Amniotic epithelial cell (primary cell): Measurements from ENCODE around the gene NUBPL.
A peak's percentile ranks its signal among the peaks of the same experiment; 100 is the strongest.
"Not testable (repeated sequence)": the region's sequence is repeated elsewhere in the genome, so short reads cannot be mapped to it uniquely, and the experiment has no call there.

Source experiments
- DNase-seq: peaks from one replicate; pipeline ENCODE4 v3.0.0-alpha.2; 2010; ENCODE audit warnings: low read depth

Gene NUBPL

DNA sequence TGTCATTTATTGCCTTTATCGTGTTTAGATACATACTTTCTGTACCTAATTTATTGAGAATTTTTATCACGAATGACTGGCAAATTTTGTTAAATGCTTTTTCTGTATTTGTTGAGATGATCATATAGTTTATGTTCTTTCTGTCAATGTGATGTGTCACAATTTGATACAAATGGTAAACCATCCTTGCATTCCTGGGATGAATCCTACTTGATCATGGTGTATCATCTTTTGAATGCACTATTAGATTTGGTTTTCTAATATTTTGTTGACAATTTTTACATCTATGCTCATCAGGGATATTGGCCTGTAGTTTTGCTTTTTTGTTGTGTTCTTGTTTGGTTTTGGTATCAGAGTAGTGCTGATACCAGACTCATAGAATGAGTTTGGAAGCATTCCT is 185.1 kb downstream of the NUBPL start:
- DNase-seq: peak; percentile 11

- no peak for DNase-seq
These were observed 188.1 kb downstream of the NUBPL start for GRCh38 chr14:31749275-31749674.

DNA sequence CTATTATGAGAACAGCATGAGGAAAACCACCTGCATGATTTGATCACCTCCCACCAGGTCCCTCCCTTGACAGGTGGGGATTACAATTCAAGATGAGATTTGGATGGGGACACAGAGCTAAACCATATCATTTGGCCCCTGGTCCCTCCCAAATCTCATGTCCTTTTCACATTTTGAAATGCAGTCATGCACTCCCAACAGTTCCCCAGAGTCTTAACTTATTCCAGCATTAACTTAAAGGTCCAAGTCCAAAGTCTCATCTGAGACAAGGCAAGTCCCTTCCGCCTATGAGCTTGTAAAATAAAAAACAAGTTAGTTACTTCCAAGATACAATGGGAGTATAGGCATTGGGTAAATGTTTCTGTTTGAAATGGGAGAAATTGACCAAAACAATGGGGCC is 189.8 kb downstream of the NUBPL start:
- DNase-seq: not testable (repeated sequence)

DNA sequence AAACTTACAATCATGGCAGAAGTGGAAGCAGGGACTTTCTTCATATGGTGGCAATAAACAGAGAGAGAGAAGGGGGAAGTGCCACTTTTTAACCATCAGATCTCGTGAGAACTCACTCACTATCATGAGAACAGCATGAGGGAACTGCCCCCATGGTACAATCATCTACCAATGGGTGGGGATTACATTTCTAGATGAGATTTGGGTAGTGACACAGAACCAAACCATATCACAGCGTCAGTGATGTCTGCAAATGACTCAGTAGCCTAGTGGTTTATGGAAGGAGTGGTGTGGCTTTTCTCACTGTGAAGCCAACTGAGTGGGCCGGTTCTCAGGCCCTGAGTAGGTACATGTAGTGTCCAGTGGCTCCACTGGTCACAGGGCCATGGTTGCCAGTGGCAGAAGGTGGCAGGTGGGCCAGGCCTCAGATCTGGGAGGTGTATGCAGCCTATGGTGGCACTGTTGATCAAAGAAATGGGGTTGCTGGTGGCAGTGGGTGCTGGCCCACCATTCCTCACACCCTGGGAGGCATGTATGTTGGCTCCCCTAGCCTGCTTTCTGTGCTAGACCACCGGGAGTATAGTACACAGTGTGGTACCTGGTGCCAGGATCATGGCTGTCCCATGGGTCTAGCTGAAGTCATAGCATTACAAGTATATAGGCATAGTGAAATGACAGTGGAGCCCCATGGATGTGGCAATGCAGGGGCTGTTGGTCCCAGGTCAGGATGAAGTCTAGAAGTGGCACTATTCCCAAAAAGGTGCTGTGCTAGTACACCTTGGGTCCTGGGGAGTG is 191.9 kb downstream of the NUBPL start:
- DNase-seq: no peak

DNA sequence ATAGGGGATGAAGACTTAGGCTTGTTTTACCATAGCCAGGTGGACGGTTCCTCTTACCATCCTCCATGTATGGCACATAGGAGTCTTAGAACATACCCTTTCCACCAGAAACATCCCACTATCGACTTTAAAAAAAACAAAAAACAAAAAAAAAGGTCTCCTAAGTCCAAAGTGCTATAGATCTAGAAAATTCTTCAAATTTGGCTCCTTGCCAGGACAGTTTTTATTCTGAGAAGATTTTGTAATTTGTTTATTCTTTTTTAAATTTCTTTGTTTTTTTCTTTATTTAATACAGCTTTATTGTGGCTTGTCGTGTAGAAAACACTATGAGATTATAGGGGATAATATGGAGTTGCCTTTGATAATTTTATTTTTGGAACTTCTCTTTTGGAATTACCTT is 197.7 kb downstream of the NUBPL start:
- no peak for DNase-seq

- DNase-seq: no peak
These were observed 199.1 kb downstream of the NUBPL start for GRCh38 chr14:31760277-31760676.

- no peak for DNase-seq
These were observed 200.1 kb downstream of the NUBPL start for GRCh38 chr14:31761325-31761724.

- no peak for DNase-seq
These were observed 201.8 kb downstream of the NUBPL start for GRCh38 chr14:31763041-31763440.

- DNase-seq: no peak
These were observed 205.2 kb downstream of the NUBPL start for GRCh38 chr14:31766315-31766892.

GRCh38 chr14:31768355-31768754 is 207.2 kb downstream of the NUBPL start:
- DNase-seq: no peak

- peak; percentile 56 for DNase-seq
These were observed 209.1 kb downstream of the NUBPL start for GRCh38 chr14:31770271-31770670.

DNA sequence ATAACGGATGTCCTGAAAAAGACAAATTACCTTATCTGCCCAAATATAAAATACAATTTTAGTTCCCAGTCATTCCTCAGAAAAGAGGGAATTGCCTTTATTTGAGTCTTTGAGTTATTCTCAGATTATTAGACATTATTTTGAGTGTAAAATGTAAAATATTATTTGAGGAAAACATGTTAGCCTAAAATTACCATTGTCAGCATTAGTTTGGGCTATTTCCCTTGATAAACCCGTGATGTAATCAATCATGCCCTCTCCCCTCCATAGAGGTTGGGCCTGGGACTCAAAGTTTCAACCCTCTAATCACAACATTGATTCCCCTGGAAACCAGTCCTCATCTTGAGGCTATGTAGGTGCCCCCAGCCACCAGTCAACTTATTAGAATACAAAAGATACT is 213.4 kb downstream of the NUBPL start:
- no peak for DNase-seq

DNA sequence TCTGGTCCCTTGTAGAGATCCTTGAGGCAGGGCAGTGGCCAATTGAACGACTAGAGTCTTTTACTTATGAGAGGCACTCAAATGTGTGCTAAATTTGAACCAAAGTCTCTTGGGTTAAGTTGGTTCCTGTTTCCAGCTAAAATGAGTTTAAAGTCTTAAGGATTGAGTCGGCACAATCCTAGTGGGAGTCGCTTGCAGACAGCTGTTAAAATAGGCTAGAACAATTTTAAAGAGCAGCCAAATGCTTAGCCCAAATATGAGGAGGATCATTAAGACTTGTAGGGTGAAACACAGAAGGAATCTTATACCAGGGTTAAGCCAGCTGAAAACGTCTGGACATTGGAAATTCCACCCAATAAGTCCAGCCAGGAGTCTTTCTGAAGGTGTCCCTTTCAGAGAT is 216.1 kb downstream of the NUBPL start:
- no peak for DNase-seq

DNA sequence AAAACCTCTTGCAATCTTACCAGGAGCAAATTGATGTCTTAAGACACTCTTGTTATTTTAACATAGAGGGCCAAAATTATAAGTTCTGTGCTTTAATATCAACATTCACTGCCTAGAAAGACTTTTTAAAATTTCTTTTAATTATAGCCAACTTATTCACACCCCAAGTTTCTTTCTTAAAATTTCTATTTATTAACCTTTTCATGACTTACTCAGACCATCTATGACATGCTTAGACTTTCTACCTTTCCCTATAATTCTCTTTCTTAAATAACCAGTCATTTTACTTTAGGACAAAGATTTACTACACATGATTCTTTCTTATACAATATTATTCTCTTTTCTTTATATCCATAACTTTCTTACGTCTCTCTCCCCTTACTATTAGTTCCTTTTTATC is 220.4 kb downstream of the NUBPL start:
- DNase-seq: no peak

- DNase-seq: no peak
These were observed 224.4 kb downstream of the NUBPL start for GRCh38 chr14:31785574-31785973.

DNA sequence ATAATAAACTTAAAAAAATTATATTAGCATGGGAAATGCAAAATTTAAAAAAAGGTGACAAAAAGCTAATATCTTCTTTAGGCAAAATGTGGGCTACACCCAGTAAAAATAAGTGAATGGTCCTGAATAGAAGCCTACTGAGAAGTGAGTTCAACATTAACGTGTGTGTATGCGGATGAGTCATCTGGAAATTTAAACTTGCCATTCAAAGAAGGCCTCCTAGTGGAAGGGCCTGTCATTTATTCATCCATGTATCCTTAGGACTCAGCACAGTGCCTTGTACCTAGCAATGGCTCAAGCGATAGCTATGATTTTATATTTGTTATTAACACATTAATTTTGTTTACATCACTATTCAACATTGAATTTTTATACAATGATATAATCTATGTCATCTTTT is 226.2 kb downstream of the NUBPL start:
- DNase-seq: peak; percentile 29

DNA sequence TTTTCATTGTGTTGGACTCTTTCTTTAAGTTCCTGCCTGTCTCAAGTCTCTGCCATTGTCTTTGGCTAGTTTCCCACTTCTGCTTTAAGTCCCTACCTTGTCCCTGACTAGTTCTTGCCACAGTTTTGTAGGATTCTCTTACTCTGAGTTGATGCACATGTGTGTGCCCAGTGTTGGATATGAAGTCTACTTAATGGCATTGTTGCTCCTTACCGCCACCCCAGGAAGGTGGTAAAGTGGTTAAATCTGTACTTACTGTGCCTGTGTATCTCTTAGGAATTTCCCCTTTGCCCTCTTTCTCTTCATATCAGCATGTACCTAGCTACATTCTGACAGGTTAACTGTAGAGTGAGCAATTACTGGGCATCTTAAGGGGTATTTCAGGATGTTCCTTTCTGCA is 227.1 kb downstream of the NUBPL start:
- no peak for DNase-seq

DNA sequence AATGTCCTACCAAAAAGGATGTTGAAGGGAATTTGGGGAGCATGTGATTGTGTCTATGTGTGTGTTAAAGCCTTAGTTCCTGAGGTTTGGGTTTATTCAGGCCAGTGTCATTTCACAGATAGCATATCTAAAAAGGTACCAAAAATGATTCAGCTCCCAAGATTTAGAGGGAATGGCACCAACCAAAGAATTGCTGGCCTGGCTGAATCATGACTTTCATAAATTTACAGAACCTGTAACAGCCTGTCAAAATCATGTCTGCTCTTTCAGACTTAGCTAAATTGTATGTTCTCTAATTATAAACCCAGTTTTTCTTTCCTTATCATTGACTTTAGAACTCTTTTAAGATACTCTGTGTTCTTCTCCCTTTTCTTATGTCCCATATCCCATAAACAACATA is 231.5 kb downstream of the NUBPL start:
- DNase-seq: peak; percentile 15

DNA sequence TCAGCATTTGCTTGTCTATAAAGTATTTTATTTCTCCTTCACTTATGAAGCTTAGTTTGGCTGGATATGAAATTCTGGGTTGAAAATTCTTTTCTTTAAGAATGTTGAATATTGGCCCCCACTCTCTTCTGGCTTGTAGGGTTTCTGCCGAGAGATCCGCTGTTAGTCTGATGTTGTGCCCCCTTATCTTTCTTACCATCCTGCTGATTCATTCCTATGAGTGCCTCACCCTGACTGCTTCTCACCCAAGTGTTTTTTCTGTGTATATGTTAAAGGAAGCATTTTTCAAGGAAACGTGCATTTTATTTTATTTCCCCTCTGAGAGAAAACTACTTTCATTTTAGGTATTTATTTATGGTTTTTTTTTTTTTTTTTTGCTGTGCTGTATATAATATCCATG is 236.7 kb downstream of the NUBPL start:
- not testable (repeated sequence) for DNase-seq

GRCh38 chr14:31802838-31803237 is 241.6 kb downstream of the NUBPL start:
- no peak for DNase-seq

GRCh38 chr14:31806249-31806648 is 245.0 kb downstream of the NUBPL start:
- no peak for DNase-seq

- DNase-seq: not testable (repeated sequence)
These were observed 250.8 kb downstream of the NUBPL start for GRCh38 chr14:31811693-31812628.
